ENCODE measurements around the gene AK9. TPM values are rescaled to one million over a fixed set of nuclear protein-coding genes. Genes with fewer than 3 reads are reported as not detected.

AK9 gene
- total RNA-seq, 1 donor from 2014 or later = 5.8 TPM

- peak; percentile 48 for DNase-seq
Measured at GRCh38 chr6:109456710-109457561, 234.1 kb downstream of the AK9 start.

- DNase-seq = no peak
Measured at GRCh38 chr6:109456111-109456583, 234.9 kb downstream of the AK9 start.

DNA sequence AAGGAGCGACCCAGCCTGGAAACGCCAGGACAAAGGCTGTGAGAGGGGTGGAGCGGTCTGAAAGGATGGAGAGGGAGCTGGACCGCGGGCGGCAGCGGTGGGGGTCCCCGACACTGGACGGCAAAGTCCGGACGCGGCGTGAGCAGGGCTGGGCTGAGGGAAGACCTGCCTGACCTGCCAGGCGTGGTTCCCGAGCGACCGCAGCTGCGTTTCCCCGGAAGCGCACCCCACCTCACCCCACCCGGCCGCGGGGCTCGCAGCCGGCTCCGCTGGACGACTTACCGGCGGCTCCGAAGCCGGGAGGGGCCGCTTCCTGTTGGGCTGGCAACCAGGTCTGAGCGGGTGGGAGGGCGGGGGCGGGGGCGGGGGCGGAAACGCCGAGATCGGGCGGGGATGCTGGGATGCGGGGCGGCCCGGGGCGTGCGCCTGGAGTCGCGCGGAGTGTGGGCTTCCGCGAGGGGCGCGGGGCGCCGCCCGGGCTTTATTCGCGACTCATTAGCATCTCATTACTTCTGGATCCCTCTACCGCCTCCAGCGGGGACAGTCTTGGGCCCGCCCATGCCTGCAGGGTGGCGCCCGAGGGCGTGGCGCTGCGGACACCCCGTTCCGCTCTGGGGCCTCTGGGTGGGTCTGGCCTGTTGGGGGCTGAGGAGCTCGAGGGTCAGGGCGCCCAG is 235.4 kb downstream of the AK9 start, which contains the start of gene MICAL1:
Gene MICAL1, minus strand, starts transcription at position 336 of the 674 bp plus-strand sequence. CDS start 1,576 bp downstream, outside the sequence.
- DNase-seq = peak; percentile 5

DNA sequence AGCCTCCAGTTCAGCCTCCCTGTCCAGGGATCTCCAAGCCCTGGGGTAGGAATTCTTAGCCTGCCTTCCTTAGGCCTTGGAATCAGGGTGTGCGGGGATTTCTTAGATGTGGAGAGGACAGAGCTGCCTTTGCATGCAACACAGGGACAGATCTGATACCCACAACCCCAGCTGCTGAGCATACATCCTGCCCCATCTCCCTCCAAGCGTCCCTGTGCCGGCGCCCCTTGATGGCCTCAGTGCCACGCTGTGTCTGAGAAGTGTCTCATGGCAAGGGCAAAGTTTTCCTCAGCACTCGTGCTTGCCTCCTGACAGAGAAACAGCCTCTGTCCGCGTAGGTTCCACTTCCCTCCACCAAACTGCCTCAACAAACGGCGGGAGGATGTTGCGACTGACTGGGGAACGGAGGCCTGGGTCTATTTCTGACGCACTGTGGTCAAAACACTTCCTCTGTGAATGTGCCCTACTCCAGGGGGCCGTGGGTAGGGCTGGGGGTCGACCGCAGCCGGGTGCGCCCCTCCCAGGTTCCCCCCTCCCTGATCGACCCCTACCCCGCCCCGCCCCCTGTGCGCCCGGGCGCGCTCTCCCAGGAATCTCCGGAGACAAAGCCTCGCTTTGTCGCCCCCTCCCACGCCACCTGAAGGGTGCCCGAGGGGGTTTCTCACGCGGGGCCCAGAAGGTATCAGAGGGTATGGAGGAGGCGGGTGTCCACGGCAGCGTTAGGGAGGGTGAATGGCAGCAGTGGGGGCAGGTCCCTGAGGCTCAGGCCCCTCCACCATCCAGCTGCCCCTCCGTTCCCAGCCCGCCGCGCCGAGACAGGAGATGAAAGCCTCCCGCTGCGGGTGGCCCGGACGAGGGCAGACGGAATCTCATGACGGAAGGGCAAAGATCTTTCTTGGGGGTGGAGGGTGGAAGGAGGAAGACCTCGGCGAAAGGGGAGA is 236.2 kb downstream of the AK9 start:
- peak; percentile 4 for DNase-seq

- DNase-seq = peak; percentile 13
Measured at GRCh38 chr6:109453594-109454495, 237.2 kb downstream of the AK9 start.

- no peak for DNase-seq
Measured at GRCh38 chr6:109453156-109453555, 237.8 kb downstream of the AK9 start.

DNA sequence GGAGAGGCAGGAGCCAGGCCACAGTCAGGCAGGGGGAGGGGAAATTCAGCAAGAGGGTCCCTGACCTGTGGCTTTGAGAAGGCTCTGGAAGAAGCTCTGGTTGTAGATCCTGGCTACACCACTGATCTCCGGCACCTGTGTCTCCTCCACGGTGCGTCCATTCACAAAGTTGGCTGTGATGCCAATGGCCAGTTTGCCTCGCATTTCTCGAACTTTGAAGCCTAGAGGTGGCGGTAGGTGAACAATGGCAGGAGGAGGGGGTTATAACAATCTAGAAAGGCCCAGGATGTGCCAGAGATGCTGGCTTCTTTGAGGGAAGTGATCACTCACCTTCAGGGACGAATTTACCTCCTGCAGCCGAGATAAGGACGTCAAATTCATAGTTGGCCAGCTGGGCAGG is 238.8 kb downstream of the AK9 start:
- no peak for DNase-seq

GRCh38 chr6:109451376-109451775 is 239.6 kb downstream of the AK9 start:
- no peak for DNase-seq

DNA sequence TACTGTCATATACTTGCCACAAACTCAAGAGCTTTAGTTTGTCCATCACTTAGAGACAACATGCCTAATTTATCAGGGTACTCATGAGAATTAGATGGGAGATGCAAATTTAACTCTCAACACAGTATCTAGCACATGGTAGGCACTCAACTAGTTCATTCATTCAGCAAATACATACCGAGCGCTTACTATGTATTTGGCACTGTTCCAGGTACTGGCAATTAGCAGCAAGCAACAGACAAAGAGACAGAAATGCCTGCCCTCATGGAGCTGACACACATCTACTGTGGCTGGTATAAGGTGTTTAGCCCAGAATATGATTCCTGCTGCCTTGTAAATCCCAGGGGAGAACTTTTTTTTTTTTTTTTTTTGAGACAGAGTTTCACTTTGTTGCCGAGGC is 240.2 kb downstream of the AK9 start:
- no peak for DNase-seq

DNA sequence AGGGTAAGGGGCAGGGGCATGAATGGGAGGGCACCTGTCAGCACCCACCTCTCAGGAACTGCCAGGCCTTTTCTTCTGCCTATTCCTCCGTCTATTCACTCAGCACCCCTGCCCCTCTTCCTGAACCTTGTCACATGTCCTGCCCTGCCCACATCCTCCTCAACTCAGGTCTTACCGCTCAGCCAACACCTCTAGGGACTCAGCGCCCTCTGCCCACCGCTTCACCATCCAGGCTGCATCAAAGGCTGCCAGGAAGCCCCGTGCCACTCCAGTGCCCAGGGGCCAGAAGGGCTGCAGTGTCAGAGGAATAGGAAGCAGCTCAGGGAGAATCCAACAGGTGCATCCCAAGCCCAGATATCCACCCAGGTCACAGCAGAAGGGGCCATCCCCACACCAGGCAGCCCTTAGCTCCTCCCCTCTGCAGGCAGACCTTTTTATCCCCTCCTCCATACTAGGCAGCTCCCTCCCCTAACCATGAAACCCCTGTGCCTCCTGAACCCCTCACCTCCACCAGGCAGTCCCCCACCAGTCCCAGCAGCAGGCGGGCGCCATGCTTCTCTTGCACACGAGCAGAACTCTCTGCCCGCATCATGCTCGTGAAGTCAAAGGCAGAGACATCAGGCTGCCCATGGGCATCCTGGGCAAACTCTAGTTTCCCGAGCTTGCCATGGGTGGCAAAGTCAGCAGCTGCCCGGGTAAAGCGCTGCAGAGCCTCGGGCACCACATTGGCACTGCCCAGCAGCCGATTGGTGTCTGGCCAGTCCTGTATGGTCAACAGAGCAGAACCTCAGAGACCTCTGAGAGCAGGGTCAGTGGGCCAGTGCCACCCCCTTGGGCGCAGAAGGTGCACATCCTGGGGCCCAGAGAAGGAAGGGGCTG is 241.0 kb downstream of the AK9 start:
- no peak for DNase-seq

GRCh38 chr6:109449064-109449794 is 241.8 kb downstream of the AK9 start:
- DNase-seq = no peak

DNA sequence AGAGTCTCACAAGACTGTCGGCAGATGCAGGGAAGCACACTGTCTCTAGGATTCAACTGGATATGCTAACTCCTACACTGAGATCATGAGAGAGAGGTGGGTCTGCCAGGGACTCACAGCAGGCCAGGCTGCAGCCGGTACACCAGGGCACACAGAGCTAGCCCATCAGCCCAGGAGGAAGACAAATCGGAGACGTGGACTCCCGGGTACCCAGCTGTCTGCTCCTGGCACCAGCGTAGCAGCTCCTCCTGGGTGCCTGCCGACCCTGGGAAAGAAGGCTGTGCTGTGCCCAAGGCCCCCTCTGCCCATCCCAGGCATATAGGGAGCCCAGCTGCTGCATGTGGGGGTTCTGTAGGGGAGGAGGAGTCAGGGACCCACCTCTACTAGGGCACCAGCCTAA is 242.4 kb downstream of the AK9 start:
- no peak for DNase-seq

- DNase-seq = no peak
Measured at GRCh38 chr6:109447878-109448555, 243.0 kb downstream of the AK9 start.

DNA sequence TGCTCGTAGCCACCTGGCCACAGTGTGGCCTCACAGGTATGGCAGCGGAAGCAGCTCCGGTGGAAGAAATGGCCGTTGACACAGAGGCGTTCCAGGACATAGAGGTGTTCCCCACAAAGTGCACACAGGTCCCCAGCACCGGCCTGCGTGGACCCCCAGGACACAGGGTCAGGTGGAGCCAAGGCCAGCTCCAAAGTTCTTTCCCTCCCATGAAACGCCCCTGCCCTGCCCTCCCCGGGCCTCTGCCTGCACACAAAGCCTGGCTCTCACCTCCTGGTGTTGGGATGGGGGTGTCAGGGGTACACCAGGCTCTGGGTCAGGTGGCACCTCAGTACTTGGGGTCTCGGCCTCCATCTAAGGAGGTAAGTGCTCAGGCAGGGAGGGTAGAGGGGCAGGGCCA is 243.9 kb downstream of the AK9 start:
- no peak for DNase-seq

DNA sequence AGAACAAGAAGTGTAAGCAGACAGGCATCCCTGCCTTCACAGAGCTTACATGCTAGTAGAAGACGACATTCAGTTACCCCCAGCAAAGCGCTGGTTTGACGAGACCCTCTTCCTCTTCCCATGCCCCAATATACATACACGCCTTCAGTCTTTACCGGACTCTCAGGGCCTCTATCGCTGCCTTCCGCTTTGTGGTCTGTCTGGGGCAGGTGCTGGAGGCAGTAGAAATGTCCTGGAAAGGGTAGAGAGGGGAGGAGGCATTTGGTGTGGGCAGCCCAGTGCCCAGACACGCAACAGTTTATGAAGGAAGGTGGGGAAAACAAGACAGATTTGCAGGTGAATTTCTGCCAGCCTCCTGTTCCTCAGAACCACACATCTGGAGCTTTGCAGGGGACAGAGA is 244.5 kb downstream of the AK9 start:
- no peak for DNase-seq

- DNase-seq = no peak
Measured at GRCh38 chr6:109446072-109446471, 244.9 kb downstream of the AK9 start.

DNA sequence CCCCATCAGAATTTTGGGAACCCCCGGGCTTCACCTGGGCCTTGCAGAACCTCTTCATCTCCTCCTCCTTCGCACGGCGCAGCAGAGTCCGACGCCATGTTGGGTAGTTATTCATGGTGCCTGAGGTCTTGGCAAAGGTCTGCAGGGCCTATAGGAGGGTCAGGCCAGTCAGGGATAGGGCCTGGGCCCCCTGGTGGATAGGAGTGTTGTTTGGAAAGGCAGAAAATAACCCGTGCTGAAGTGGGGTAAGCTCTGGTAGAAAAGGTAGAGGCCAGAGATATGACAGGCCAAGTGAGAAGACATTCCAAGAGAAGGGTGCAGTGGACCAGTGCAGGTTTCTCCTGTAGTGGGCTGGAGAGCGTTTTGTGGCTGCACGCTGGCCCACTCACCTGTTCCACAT is 245.6 kb downstream of the AK9 start:
- DNase-seq = no peak

DNA sequence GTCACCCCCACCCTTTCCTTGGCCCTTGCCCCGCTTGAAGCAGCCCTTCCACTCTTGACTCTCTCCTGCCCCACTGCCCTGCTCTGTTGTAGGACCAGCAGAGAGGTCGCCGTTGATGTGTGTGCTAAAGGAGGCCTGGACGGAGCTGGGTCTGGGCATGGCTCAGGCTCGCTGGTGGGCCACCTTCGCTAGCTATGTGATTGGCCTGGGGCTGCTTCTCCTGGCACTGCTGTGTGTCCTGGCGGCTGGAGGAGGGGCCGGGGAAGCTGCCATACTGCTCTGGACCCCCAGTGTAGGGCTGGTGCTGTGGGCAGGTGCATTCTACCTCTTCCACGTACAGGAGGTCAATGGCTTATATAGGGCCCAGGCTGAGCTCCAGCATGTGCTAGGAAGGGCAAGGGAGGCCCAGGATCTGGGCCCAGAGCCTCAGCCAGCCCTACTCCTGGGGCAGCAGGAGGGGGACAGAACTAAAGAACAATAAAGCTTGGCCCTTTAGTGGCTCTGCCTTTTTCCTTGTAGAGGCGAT is 247.5 kb downstream of the AK9 start:
- DNase-seq = no peak
